Testis (tissue), 2 donors: ENCODE data around the gene TST.

ENCODE experiments used
- POLR2A ChIP-seq: fragments of 450-650 bp; IDR thresholded peaks from one replicate; pipeline ENCODE4 v1.6.1; 2017; ENCODE audit warnings: antibody characterized with exemption, mild to moderate bottlenecking, moderate library complexity
- TF ChIP-seq, protein P1 (sequence below), 3 experiments: fragments of 450-650 bp in 2 of 3; fragments of 200-600 bp in 1 of 3; sonication (generic) in 1 of 3; IDR thresholded peaks; one replicate each; pipeline ENCODE4 v1.5.1; 2016 to 2019; ENCODE audit warnings: antibody characterized with exemption in 3 of 3, mild to moderate bottlenecking in 2 of 3, moderate library complexity in 1 of 3

DNA sequence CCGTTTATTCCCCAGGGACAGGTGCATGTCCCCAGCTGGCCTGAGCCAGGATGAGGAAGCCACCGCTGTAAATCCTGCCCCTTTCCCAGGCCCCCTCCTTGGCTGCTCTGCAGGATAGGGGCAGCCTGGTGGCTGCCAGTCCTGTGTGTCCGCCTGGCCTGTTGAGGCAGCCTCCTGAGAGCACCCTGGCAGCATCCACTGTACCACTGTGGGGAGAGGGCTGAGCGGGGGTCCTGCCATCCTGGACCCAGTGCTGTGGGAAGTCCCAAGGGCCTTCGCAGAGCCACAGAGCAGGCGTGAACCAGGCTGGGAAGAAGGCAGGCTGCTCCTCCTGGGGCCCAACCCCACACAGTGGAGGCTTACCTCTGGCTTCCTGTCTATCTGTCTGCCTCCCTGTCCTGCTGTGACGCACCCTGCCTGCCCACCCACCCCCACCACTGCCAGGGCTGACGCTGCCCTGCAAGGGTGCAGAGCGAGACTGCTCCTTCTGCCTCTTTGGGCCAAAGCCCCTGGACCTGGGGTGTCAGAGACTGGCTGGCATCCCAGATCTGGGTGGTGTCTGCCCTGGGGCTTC is 40.7 kb upstream of the TST start:
- TF ChIP-seq, protein P1, sequence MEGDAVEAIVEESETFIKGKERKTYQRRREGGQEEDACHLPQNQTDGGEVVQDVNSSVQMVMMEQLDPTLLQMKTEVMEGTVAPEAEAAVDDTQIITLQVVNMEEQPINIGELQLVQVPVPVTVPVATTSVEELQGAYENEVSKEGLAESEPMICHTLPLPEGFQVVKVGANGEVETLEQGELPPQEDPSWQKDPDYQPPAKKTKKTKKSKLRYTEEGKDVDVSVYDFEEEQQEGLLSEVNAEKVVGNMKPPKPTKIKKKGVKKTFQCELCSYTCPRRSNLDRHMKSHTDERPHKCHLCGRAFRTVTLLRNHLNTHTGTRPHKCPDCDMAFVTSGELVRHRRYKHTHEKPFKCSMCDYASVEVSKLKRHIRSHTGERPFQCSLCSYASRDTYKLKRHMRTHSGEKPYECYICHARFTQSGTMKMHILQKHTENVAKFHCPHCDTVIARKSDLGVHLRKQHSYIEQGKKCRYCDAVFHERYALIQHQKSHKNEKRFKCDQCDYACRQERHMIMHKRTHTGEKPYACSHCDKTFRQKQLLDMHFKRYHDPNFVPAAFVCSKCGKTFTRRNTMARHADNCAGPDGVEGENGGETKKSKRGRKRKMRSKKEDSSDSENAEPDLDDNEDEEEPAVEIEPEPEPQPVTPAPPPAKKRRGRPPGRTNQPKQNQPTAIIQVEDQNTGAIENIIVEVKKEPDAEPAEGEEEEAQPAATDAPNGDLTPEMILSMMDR (IDR thresholded peaks at IDR 0.05), result no peak
- no peak for TF ChIP-seq POLR2A
